ENCODE data around the gene SNAPC4. TPM values are rescaled to one million over a fixed set of nuclear protein-coding genes. Genes with fewer than 3 reads are reported as not detected.

SNAPC4 gene
- total RNA-seq, 1 experiment from 2014 or later: 29.7 TPM

DNA sequence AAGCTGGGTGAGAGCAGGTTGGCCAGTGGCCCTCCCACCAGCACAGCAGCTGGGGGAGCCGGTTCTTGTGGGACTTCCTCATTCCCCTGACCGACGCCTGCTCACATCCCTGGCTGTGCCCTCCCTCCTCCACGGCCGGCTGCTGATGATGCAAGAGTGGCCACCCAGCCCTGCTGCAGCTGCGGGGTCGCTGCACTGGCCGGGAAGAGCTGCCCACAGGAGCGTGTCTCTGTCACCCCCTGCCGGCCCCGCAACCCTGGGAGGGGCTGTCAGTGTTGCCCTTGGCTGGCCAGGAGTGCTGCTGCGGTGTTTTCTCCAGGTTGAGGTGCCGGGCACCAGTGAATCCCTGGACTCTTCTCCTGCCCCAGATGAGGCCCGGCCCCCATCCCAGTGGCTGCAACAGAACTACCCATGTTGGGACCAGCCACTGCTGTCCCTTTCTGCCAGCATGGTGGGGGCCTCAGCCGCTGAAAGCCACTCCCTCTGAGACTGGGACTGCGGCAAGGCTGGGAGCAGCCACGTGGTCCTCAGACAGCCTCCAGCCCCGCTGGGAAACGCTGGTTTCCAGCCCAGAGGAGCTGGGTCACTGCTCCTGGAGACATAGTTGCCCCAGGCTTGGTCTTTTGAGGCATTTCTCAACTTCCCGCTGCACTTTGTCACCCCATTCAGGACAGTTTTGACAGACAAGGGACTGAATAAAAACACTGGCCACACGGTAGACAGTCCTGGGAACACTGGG is 27.2 kb downstream of the SNAPC4 start:
- no peaks in the 10 kb centered on the region for H3K27me3 ChIP-seq (ENCODE audit: insufficient read depth, low read length)
- no peak overlapping the region for H3K4me2 ChIP-seq (ENCODE audit: insufficient read depth, insufficient read length, low read length)
- no peaks in the 10 kb centered on the region for H3K9me3 ChIP-seq (ENCODE audit: control insufficient read depth, low read depth, low read length)
- no peak overlapping the region for H2BK20ac ChIP-seq (ENCODE audit: low read depth, low read length, poor library complexity, severe bottlenecking)
- H3K36me3 Mint-ChIP-seq (ENCODE audit: insufficient read depth in 1 of 3, low read depth in 3 of 3): peaks cover 0 to 14% (median 6%) of the 10 kb centered on the region in 3 experiments; a peak in 4 of 7 replicates
- no peak overlapping the region for H3K23ac ChIP-seq (ENCODE audit: insufficient read length, low read depth, low read length)
- H3K27ac Mint-ChIP-seq: peak overlapping the region in 1 of 3 experiments; percentile 44; a peak in 2 of 7 replicates
- peaks cover 0 to 5% of the 10 kb centered on the region in 2 experiments; a peak in 1 of 4 replicates for H3K4me1 Mint-ChIP-seq
- H4K8ac ChIP-seq (replicated peaks; ENCODE audit: insufficient read length, low read depth, low read length): no peak overlapping the region
- H4K5ac ChIP-seq (ENCODE audit: insufficient read length, low read depth, low read length): no peak overlapping the region
- no peaks in the 10 kb centered on the region for H4K20me1 ChIP-seq (ENCODE audit: control insufficient read depth, insufficient read depth, insufficient read length)
- no peak overlapping the region for H3K4ac ChIP-seq (ENCODE audit: low read depth, low read length)
- no peak overlapping the region for H3K4me3 Mint-ChIP-seq
- peak; percentile 53 for DNase-seq
- H3K79me1 ChIP-seq (ENCODE audit: insufficient read depth, low read depth, low read length, poor library complexity, severe bottlenecking): no peaks in the 10 kb centered on the region
- H3K14ac ChIP-seq (ENCODE audit: insufficient read depth, low read length): no peak overlapping the region; the same call in 1 of the 2 replicates
- no peak for TF ChIP-seq CTCF (conservative IDR thresholded peaks at IDR 0.05)
- H3K79me2 ChIP-seq (ENCODE audit: insufficient read depth, low read length): no peaks in the 10 kb centered on the region
- no peak overlapping the region for H2AFZ ChIP-seq (ENCODE audit: low read length)
- H4K91ac ChIP-seq (ENCODE audit: insufficient read length, low read depth, low read length): no peak overlapping the region
- no peak overlapping the region for H3K27ac ChIP-seq (ENCODE audit: insufficient read length, low read depth, low read length)
- no peak overlapping the region for H3K18ac ChIP-seq (ENCODE audit: insufficient read length, low read depth, low read length)
- H2BK12ac ChIP-seq (ENCODE audit: insufficient read length, low read depth, low read length): no peak overlapping the region
- H2BK5ac ChIP-seq (ENCODE audit: insufficient read length, low read length): no peak overlapping the region
- no peaks in the 10 kb centered on the region for H3K23me2 ChIP-seq (ENCODE audit: insufficient read length, low read depth, low read length, poor library complexity, severe bottlenecking)
- no peak overlapping the region for H3T11ph ChIP-seq (ENCODE audit: low read length)
- no peak overlapping the region for H3K9ac ChIP-seq (ENCODE audit: extremely low read depth, insufficient read length, low read length)
- H2AK5ac ChIP-seq (ENCODE audit: insufficient read length, low read length): no peak overlapping the region
- no peaks in the 10 kb centered on the region for H3K4me1 ChIP-seq (ENCODE audit: insufficient read depth, low read length)
- no peak overlapping the region for H2BK15ac ChIP-seq (ENCODE audit: low read depth, low read length)
- WGBS (ENCODE audit: extremely low coverage, insufficient read length, low lambda C conversion rate): no CpG with 5 or more reads among the region's 21 CpGs
- H3K56ac ChIP-seq (ENCODE audit: insufficient read length, low read depth, low read length): no peak overlapping the region
- H3K27me3 Mint-ChIP-seq (ENCODE audit: low read depth): no peaks in the 10 kb centered on the region
- H3K9me3 Mint-ChIP-seq: no peaks in the 10 kb centered on the region
- no peak overlapping the region for H2BK120ac ChIP-seq (ENCODE audit: low read depth, low read length, poor library complexity, severe bottlenecking)
